ENCODE results near the gene FMO4. TPM values are rescaled to one million over a fixed set of nuclear protein-coding genes. Genes with fewer than 3 reads are reported as not detected.
"Not testable (repeated sequence)": the region's sequence is repeated elsewhere in the genome, so short reads cannot be mapped to it uniquely, and the experiment has no call there.

Gene FMO4
- total and polyA plus RNA-seq, 2 experiments from 2014 or later = 3.8 to 4.1 TPM

GRCh38 chr1:171357179-171357578 lies 43.2 kb downstream of the FMO4 start:
- Histone ChIP-seq H3K4me3 (no peak overlapping the region), H3K9me3 (ENCODE audit: low read depth) (no peaks in the 10 kb centered on the region), H3K27ac (no peak overlapping the region), H3K4me1 (ENCODE audit: low read depth) (peaks cover 4% of the 10 kb centered on the region), H3K36me3 (no peaks in the 10 kb centered on the region), H3K27me3 (no peaks in the 10 kb centered on the region)
- no peak for TF ChIP-seq CTCF (IDR thresholded peaks at IDR 0.05; ENCODE audit: low read depth, low read length)
- no peak for DNase-seq (ENCODE audit: low read depth in 1 of 2, low spot score in 1 of 2)

- not testable (repeated sequence) for H3K9me3 ChIP-seq (ENCODE audit: low read depth); H3K27me3 ChIP-seq; H3K4me1 ChIP-seq (ENCODE audit: low read depth); H3K4me3 ChIP-seq; H3K36me3 ChIP-seq; H3K27ac ChIP-seq; DNase-seq (ENCODE audit: low read depth in 1 of 2, low spot score in 1 of 2)
Measured at GRCh38 chr1:171359355-171359648, 45.3 kb downstream of the FMO4 start.

- H3K4me1 ChIP-seq (ENCODE audit: low read depth); H3K9me3 ChIP-seq (ENCODE audit: low read depth); H3K4me3 ChIP-seq; H3K36me3 ChIP-seq; H3K27me3 ChIP-seq: not testable (repeated sequence)
- H3K27ac ChIP-seq = peak overlapping the region; percentile 69
- peak; percentile 37 for TF ChIP-seq CTCF (IDR thresholded peaks at IDR 0.05; ENCODE audit: low read depth, low read length)
- peak; percentile 40 to 42 for DNase-seq (ENCODE audit: low read depth in 1 of 2, low spot score in 1 of 2)
Measured at GRCh38 chr1:171359731-171360527, 45.9 kb downstream of the FMO4 start.

GRCh38 chr1:171366085-171366484 lies 52.1 kb downstream of the FMO4 start:
- Histone ChIP-seq H3K4me1 (ENCODE audit: low read depth) (no peaks in the 10 kb centered on the region), H3K9me3 (ENCODE audit: low read depth) (no peaks in the 10 kb centered on the region), H3K4me3 (no peak overlapping the region), H3K36me3 (no peaks in the 10 kb centered on the region), H3K27me3 (no peaks in the 10 kb centered on the region), H3K27ac (no peak overlapping the region)
- no peak for TF ChIP-seq CTCF (IDR thresholded peaks at IDR 0.05; ENCODE audit: low read depth, low read length)
- DNase-seq (ENCODE audit: low read depth in 1 of 2, low spot score in 1 of 2) = peak in 1 of 2 donors; percentile 80

DNA sequence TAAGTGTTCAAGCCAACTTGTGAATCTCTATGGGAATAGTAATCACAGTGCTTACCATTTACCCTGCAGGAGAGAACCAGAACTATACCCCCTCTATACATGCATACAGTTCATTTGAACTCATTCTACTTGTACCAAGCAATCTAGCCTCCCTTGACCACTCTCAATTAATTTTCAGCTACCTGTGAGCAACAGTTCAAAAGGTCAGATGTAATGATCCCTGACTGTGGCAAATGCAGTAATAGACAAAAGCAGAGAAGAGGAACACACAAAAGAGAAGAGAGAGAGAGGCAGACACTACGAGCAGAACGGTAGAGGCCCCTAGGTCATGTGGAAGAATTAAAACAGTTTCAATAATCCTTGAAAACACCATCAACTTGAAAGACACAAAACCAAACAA lies 52.8 kb downstream of the FMO4 start:
- TF ChIP-seq CTCF (IDR thresholded peaks at IDR 0.05; ENCODE audit: low read depth, low read length) = no peak
- no peaks in the 10 kb centered on the region for H3K9me3 ChIP-seq (ENCODE audit: low read depth)
- H3K4me1 ChIP-seq (ENCODE audit: low read depth) = no peaks in the 10 kb centered on the region
- H3K36me3 ChIP-seq = no peaks in the 10 kb centered on the region
- no peaks in the 10 kb centered on the region for H3K27me3 ChIP-seq
- no peak for DNase-seq (ENCODE audit: low read depth in 1 of 2, low spot score in 1 of 2)
- H3K27ac ChIP-seq = no peak overlapping the region
- no peak overlapping the region for H3K4me3 ChIP-seq

DNA sequence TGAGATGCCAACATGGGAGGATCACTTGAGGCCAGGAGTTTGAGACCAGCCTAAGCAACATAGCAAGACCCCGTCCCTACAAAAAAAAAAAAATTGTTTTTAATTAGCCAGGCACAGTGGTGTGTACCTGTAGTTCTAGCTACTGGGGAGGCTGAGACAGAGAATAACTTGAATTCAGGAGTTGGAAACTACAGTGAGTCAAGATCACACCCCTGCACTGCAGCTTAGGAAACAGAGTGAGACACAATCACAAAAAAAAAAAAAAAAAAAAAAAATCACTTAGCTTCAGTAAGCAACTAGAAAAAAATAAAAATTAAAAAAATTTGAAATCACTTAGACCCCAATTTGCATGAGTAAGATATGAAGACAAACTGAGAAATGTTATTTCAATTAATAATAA lies 53.5 kb downstream of the FMO4 start:
- no peaks in the 10 kb centered on the region for H3K36me3 ChIP-seq
- no peaks in the 10 kb centered on the region for H3K9me3 ChIP-seq (ENCODE audit: low read depth)
- H3K4me3 ChIP-seq = no peak overlapping the region
- no peaks in the 10 kb centered on the region for H3K27me3 ChIP-seq
- H3K27ac ChIP-seq = no peak overlapping the region
- DNase-seq (ENCODE audit: low read depth in 1 of 2, low spot score in 1 of 2) = no peak
- H3K4me1 ChIP-seq (ENCODE audit: low read depth) = no peaks in the 10 kb centered on the region
- no peak for TF ChIP-seq CTCF (IDR thresholded peaks at IDR 0.05; ENCODE audit: low read depth, low read length)
